ENCODE data around the gene ERVK3-1. TPM values are rescaled to one million over a fixed set of nuclear protein-coding genes. Genes with fewer than 3 reads are reported as not detected.

ERVK3-1 gene
- total and polyA plus RNA-seq, 2 of the 8 experiments (the other 6 are each of a cell fraction or from before 2014, with no cell fraction given), result 29.9 to 31.5 TPM

GRCh38 chr19:58300620-58301019, 4.6 kb upstream of the ERVK3-1 start:
- DNase-seq (ENCODE audit: low read depth in 1 of 2, low spot score in 2 of 2) (no peak), FAIRE-seq (no peak)
- H2AFZ ChIP-seq (ENCODE audit: low read length), result no peak overlapping the region
- H4K5ac ChIP-seq (ENCODE audit: insufficient read length, low read depth, low read length), result no peak overlapping the region
- H2AK5ac ChIP-seq (ENCODE audit: low read depth, low read length), result no peak overlapping the region
- ChIA-PET POLR2A (ENCODE audit: partially characterized antibody) (interaction anchor here (0.9 to 2.8 kb wide), 10 partner anchors 9 to 111 kb away, joined by 3 to 13 read pairs (median 4); partner anchors contain the start of genes ZNF544 and ZSCAN22), CTCF (ENCODE audit: partially characterized antibody) (interaction anchor here (0.6 to 1.5 kb wide), 5 partner anchors 10 to 219 kb away, joined by 3 to 9 read pairs (median 3); partner anchors contain the start of gene ZBTB45)
- H3K9me3 ChIP-seq (ENCODE audit: insufficient read depth in 2 of 2, low read depth in 1 of 2, low read length in 1 of 2), result no peaks in the 10 kb centered on the region
- H3K79me1 ChIP-seq (ENCODE audit: low read depth, low read length), result no peaks in the 10 kb centered on the region; the same call in 1 of the 2 replicates
- H3K4me3 ChIP-seq (ENCODE audit: extremely low read depth in 1 of 4, insufficient read depth in 2 of 4, low read depth in 3 of 4, low read length in 4 of 4), result no peak overlapping the region
- H3K79me2 ChIP-seq (ENCODE audit: control insufficient read depth in 1 of 2, insufficient read depth in 2 of 2, low read length in 2 of 2), result peaks cover 0 to 26% of the 10 kb centered on the region in 2 experiments; a peak in 2 of 4 replicates
- no peak overlapping the region for H3K56ac ChIP-seq (replicated peaks; ENCODE audit: insufficient read length, low read depth, low read length)
- peaks cover 0 to 33% (median 18%) of the 10 kb centered on the region in 4 experiments; a peak in 4 of 8 replicates for H3K36me3 ChIP-seq (ENCODE audit: control insufficient read depth in 2 of 4, insufficient read depth in 4 of 4, low read length in 3 of 4)
- H2BK120ac ChIP-seq (replicated peaks; ENCODE audit: low read depth, low read length), result no peak overlapping the region
- no peak overlapping the region for H3K9ac ChIP-seq (replicated peaks in 1 of 4; ENCODE audit: extremely low read depth in 1 of 4, low read depth in 3 of 4, low read length in 3 of 4)
- H4K91ac ChIP-seq (replicated peaks; ENCODE audit: insufficient read length, low read length), result no peak overlapping the region
- no peak overlapping the region for H3K14ac ChIP-seq (ENCODE audit: insufficient read length)
- peaks cover 10 to 14% of the 10 kb centered on the region in 2 experiments for H4K20me1 ChIP-seq (replicated peaks in 1 of 2; ENCODE audit: control insufficient read depth in 1 of 2, insufficient read depth in 2 of 2, low read length in 2 of 2)
- H2BK20ac ChIP-seq (ENCODE audit: low read length), result no peak overlapping the region
- no peak overlapping the region for H2BK15ac ChIP-seq (ENCODE audit: low read length)
- H3K27me3 ChIP-seq (replicated peaks in 1 of 4; ENCODE audit: control insufficient read depth in 3 of 4, extremely low read depth in 1 of 4, insufficient read depth in 3 of 4, low read length in 3 of 4), result no peaks in the 10 kb centered on the region
- H3K4me1 ChIP-seq (replicated peaks in 1 of 4; ENCODE audit: control insufficient read depth in 3 of 4, insufficient read depth in 4 of 4, low read length in 3 of 4), result peaks cover 0 to 3% (median 0%) of the 10 kb centered on the region in 4 experiments; a peak in 1 of 7 replicates
- peaks cover 2% of the 10 kb centered on the region for H3K23me2 ChIP-seq (ENCODE audit: low read depth, low read length)
- H3K4ac ChIP-seq (replicated peaks; ENCODE audit: insufficient read length, low read depth, low read length), result no peak overlapping the region
- H4K8ac ChIP-seq (ENCODE audit: extremely low read depth, insufficient read depth, low read length), result no peak overlapping the region
- WGBS, 2 experiments (ENCODE audit: extremely low coverage in 1 of 2, insufficient coverage in 1 of 2, insufficient read length in 1 of 2, insufficient replicate concordance in 2 of 2, low coverage in 1 of 2, low lambda C conversion rate in 2 of 2, missing lambda C conversion rate in 1 of 2), result 83% methylated on average over 7 of the region's 7 CpGs; no CpG with 5 or more reads in 1 of the 2 experiments
- no peak overlapping the region for H3K23ac ChIP-seq (ENCODE audit: insufficient read length)
- H3K27ac ChIP-seq (ENCODE audit: low read depth, low read length), result no peak overlapping the region
- H2BK5ac ChIP-seq (ENCODE audit: low read depth, low read length), result no peak overlapping the region
- no peak overlapping the region for H3K4me2 ChIP-seq (ENCODE audit: insufficient read depth in 1 of 2, low read depth in 2 of 2, low read length in 2 of 2)
- no peak overlapping the region for H2BK12ac ChIP-seq (ENCODE audit: low read depth, low read length)
- no peak overlapping the region for H3K18ac ChIP-seq (ENCODE audit: extremely low read depth, low read length)
- TF ChIP-seq ATF2 (IDR thresholded peaks at IDR 0.05; ENCODE audit: low read length), result no peak
- no peak for TF ChIP-seq PHF8 (conservative IDR thresholded peaks at IDR 0.05; ENCODE audit: low read depth, low read length)
- TF ChIP-seq KDM5A (IDR thresholded peaks at IDR 0.05; ENCODE audit: low read length), result no peak
- TF ChIP-seq ATF3 (IDR thresholded peaks at IDR 0.05; ENCODE audit: insufficient read depth, low read depth, low read length), result no peak
- no peak for TF ChIP-seq YY1 (IDR thresholded peaks at IDR 0.05; ENCODE audit: low read depth, low read length)
